GM11168 (cell line): Measurements from ENCODE around the gene TMSB15C.
"Not testable (repeated sequence)": the region's sequence is repeated elsewhere in the genome, so short reads cannot be mapped to it uniquely, and the experiment has no call there.

ENCODE experiments used
- in situ Hi-C: fragments of 300-500 bp; cut with MboI; formaldehyde crosslinking; loops from one replicate; pipeline ENCODE4 v1.12.0; 2022; ENCODE audit warnings: low sequenced_read_pairs; ENCODE audit not compliant: unreplicated experiment

The TMSB15C gene

GRCh38 chrX:104075778-104076445, at the start of gene TMSB15C:
Gene TMSB15C (minus strand): TSS chrX:104076236.
- in situ Hi-C loops, result not testable (repeated sequence)

GRCh38 chrX:104122829-104123228, 46.8 kb upstream of the TMSB15C start:
- in situ Hi-C loops, result no loop called here

- in situ Hi-C loops, result no loop called here
Observed at GRCh38 chrX:104118765-104119164, 42.7 kb upstream of the TMSB15C start.

DNA sequence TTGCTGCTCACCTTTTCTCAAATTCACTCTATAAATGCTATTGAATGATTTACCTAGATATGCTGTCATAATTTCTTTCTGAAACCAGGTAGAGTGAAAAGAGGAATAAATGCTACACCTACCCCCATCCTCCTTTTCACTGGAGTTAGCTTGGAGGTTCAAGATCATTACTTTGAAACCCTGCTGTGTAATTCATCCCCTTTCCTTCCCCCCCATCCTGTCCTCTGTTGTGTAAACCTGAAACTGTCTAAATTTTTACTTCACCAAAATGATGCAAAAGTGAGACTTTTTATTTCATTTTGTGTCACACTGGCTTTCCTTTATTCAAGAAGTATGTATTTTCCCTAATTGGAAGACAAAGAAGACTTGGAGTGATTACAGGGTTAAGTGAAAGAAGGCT, 41.7 kb upstream of the TMSB15C start:
- in situ Hi-C loops, result no loop called here

- in situ Hi-C loops, result no loop called here
Observed at GRCh38 chrX:104113222-104113965, 37.4 kb upstream of the TMSB15C start.

GRCh38 chrX:104112326-104112951, 36.4 kb upstream of the TMSB15C start, which contains the start of gene ZCCHC18:
Gene ZCCHC18 (plus strand): TSS chrX:104112523. CDS start chrX:104114112, 1,589 bp downstream.
- in situ Hi-C loops, result no loop called here

DNA sequence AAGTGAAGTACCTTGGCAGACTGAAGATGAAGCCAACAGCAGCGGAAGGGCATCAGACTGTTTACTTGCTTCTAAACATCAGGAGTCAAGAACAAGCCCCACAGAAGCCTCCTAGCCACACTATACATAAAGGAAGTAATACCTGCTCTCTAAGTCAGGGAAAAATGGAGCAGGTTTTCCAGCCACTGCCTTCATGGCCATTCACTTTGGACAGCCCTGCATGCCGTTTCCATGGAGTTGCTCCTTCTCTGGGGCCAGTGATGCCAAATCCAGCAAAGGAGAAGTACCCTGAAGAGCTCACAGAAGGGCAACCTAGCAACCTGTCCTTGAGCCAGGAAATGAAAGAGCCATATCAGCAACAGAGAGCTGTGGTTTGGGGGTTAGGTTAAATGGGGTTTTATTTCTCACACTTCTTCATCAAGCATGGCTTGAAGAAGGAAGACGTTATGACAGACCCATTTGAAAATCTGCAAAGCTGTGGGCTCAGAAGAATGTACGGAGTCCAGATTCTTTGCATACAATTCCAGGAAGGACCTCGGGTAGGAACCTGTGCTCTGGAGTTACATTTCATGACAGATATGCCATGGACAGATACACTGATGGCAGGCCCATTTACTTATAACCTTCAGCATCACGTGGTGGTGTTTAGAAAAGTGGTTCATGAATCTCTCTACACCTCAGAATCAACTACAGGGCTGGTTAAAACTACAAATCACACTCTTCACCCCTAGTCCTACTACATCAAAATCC, 34.6 kb upstream of the TMSB15C start:
- in situ Hi-C loops, result not testable (repeated sequence)

- in situ Hi-C loops, result no loop called here
Observed at GRCh38 chrX:104108955-104109354, 32.9 kb upstream of the TMSB15C start.

- in situ Hi-C loops, result no loop called here
Observed at GRCh38 chrX:104105330-104106262, 29.6 kb upstream of the TMSB15C start.

DNA sequence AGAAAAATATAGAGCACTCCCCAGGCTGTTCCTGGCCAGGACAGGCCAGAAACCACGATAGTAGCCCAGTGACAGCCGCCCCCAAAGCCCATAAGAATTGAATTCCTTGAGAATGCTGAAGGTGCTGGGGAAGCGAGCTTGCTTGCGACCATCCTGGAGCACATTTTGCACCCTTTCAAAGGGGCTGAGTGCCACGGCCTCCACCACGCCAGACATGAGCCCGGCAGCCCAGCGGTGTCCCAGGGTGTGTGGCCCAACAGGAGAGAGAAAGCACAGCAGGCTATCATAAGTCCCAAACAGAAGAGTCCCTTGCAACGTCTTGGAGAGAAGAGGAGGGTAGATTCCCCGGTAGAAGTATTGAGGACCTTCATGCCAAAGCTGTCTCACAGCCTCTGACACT, 28.6 kb upstream of the TMSB15C start:
- in situ Hi-C loops, result no loop called here

GRCh38 chrX:104098919-104099318, 22.9 kb upstream of the TMSB15C start:
- in situ Hi-C loops, result no loop called here

DNA sequence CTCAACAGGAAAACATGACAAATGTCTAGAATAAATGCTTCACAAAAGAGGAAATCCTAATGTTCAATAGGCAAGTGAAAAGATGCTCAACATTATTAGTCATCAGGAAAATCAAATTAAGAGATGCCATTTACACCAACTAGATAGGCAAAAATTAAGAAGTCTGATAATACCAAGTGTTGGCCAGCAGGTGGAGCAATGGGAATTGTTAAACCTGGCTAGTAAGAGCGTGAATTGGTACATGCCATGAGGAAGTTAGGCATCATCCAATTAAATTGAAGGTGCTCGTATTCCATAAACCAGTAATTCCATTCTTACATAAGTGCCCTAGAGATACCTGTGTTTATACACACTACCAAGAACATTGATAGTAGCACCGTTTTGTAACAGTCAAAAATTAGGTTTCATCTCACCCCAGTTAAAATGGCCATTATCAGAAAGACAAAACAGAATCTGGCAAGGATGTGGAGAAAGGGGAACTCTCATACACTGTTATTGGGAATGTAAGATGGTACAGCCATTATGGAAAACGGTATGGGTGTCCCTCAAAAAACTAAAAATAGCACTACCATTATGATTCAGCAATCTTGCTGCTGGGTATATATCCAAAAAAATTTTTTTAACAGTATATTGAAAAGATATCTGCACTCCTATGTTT, 22.2 kb upstream of the TMSB15C start:
- in situ Hi-C loops, result no loop called here

DNA sequence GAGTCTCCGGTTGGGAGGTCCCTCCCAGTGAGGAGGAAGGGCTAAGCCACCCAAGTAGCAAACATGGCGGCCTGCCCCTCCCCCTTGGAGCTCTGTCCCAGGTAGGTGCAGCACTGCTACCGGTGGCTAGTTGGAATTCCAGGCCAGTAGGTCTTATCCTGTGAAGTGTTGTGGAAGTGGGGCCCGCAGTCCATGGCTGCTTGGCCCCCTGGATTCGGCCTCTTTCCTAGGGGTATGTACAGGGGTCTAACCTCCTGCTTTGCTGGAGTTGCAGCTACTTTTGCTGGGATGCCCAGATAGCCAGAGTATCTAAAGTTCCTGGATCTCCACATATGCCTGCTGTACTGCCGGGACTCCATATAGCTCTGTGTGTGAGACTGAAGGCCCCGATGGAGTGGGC, 9.9 kb upstream of the TMSB15C start:
- in situ Hi-C loops, result no loop called here

DNA sequence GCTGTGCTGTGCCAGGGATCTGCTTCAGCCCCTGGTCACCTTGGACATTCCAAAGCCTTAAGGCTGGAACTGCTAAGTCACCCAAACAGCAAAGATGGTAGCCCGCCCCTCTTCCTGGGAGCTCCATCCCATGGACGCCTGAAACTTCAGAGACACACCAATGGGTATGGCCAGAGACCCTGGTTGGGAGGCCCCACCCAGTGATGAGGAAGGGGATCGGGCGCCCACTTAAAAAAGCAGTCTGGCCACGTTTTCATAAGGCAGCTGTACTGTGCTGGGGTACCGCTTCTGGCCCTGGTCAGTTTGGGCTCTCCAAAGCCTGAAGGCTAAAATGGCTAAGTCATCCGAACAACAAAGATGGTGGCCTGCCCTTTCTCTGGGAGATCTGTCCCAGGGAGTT, 9.4 kb upstream of the TMSB15C start:
- in situ Hi-C loops, result no loop called here

DNA sequence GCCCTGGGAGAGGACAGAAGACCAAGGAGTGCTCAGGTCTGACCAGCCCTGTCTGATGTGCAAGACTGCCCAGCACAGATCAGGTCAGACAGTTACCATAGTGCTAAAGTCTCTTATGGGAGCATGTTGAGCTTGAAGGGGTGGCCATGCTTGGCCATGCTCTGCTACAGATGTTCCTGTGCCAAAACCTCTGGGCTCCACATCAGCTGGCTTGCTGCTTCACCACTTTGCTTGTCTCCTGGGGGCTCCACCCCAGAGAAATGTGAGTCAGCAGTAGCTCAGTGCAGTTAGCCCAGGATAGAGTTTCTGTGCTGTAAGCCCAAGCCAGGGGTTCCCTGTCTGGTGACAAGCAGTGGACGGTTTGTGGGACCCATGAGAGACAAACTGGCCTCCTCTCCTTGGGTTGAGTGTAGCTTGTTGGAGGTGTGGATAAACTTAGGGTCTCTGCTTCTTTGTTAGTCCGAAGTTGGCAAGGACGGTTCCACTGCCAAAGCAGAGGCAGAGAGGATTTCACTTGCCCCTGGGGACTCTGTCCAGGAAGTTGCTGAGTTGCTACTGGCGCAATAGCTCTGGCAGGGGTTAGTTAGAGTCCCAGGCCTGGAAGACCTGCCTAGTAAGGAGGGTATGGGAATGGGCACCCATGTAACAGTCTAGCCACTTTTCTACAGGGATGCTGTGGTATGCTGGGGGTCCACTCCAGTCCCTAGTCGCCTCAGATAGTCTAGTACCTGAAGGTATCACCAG, 8.7 kb upstream of the TMSB15C start:
- in situ Hi-C loops, result no loop called here

DNA sequence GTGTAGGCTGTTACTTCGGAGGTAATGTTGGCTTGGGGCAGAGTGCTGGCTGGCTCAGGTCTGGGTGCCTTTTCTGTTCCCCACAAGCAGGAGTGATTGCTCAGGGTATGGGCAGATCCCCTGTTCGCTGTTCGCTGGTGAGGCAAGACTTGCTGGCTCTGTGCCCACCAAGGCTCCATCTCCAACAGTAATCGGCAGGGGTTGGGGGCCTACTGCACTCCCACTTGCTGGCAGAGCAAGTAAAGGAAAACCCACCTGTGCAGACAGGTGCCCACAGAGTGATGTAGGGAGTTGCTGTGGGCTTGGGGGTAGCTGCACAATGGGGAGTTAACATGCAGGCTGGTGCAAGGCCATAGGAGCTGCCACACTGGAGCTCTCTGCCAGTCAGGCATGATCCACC, 8.0 kb upstream of the TMSB15C start:
- in situ Hi-C loops, result no loop called here

DNA sequence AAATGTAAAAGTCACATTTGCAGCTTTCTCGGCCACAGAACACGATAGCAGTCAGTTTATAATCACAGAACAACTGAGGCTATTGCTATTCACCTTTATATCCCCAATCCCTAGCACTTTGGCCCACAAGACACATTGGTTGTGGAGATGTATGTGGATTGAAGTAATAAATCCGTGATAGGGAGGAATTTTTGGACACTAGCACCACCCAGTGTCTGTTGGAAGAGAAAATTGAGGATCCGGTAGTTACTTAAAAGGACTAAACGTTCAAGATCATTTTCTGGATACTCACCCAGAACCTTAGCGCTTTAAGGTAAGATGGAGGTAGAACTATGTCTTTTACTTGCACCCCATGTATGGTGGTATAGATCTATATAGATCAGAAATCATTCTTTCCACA, 1.8 kb upstream of the TMSB15C start:
- in situ Hi-C loops, result not testable (repeated sequence)

DNA sequence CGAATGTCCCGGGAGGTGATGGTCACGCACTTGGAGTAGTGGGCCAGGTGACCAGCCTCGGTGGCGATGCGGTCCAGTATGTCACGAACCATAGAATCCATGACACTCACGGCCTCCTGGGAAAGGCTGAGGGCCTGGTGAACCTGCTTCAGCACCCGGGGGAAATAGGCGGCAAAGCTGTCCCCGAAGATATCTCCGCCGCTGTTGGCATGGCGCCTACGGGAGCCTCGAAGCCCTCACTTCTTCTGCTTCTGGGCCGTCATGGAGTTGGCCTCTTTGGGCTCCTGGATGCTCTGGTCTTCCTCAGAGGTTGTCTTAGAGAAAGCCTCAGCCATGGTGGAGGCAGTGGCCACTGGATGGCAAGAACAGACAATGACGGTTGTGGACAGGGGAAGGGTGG, 13.4 kb downstream of the TMSB15C start:
- in situ Hi-C loops, result not testable (repeated sequence)
